ENCODE measurements around the gene STAG3. TPM values are rescaled to one million over a fixed set of nuclear protein-coding genes. Genes with fewer than 3 reads are reported as not detected.

The STAG3 gene
- total and polyA plus RNA-seq, 2 experiments from 2014 or later: 1.0 to 4.8 TPM

GRCh38 chr7:100154651-100155491 is 22.8 kb upstream of the STAG3 start:
- Histone ChIP-seq H4K20me1 (ENCODE audit: insufficient read depth, poor library complexity, severe bottlenecking) (no peaks in the 10 kb centered on the region), H3K9me3 (ENCODE audit: low read depth) (no peaks in the 10 kb centered on the region), H3K27ac (peak overlapping the region; percentile 73), H3K36me3 (replicated peaks; ENCODE audit: insufficient read depth, low read depth) (no peaks in the 10 kb centered on the region), H3K4me3 (no peak overlapping the region), H3K4me1 (ENCODE audit: insufficient read depth) (peaks cover 15% of the 10 kb centered on the region), H3K79me2 (peaks cover 39% of the 10 kb centered on the region), H3K9me2 (replicated peaks; ENCODE audit: insufficient read depth) (no peaks in the 10 kb centered on the region), H2AFZ (no peak overlapping the region), H3K4me2 (no peak overlapping the region), H3K27me3 (no peaks in the 10 kb centered on the region)
- peak; percentile 48 for DNase-seq (ENCODE audit: low spot score)
- TF ChIP-seq, protein P1, sequence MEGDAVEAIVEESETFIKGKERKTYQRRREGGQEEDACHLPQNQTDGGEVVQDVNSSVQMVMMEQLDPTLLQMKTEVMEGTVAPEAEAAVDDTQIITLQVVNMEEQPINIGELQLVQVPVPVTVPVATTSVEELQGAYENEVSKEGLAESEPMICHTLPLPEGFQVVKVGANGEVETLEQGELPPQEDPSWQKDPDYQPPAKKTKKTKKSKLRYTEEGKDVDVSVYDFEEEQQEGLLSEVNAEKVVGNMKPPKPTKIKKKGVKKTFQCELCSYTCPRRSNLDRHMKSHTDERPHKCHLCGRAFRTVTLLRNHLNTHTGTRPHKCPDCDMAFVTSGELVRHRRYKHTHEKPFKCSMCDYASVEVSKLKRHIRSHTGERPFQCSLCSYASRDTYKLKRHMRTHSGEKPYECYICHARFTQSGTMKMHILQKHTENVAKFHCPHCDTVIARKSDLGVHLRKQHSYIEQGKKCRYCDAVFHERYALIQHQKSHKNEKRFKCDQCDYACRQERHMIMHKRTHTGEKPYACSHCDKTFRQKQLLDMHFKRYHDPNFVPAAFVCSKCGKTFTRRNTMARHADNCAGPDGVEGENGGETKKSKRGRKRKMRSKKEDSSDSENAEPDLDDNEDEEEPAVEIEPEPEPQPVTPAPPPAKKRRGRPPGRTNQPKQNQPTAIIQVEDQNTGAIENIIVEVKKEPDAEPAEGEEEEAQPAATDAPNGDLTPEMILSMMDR (IDR thresholded peaks at IDR 0.05; ENCODE audit: poor library complexity): no peak
- TF ChIP-seq EZH2 (IDR thresholded peaks at IDR 0.05; ENCODE audit: borderline replicate concordance) (no peak), EZH2phosphoT487 (IDR thresholded peaks at IDR 0.05; ENCODE audit: low read depth, severe bottlenecking, unreplicated experiment) (no peak)
- WGBS (ENCODE audit: low lambda C conversion rate, missing lambda C conversion rate): 90% methylated on average over 24 of the region's 30 CpGs

DNA sequence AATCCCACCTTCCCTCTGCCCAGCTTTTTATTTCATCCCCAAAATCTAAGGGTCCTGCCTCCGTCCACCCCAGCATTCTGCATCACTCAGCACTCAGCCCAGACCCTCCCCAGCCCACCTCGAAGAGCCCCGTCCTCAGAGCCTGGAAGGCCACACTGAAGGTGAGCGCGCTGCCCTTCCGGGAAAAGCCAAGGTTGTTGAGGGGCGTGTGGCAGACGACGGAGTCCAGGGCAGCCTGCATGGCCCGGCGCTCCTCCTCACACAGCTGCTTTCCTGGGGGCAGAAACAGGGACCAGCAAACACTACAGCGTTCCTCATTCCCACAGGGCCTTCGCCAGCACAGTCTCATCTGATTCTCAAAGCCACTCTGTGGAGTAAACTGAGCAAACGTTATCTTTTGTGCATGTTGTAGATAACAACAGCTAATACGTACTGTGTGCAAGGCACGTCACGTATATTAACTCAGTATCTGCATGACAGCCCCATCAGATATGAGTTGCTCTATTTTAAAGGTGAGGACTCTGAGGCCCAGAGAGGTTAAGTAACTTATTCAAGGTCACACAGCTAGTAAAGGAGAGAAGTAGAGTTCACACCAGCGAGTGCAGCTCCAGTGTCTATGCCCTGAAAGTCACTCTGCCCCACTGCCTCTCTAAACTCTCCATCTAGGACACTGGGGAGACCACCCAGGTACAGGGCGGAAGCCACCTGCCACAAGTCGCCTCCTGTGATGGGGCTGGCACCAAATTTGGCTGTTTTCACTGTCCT is 22.0 kb upstream of the STAG3 start:
- Histone ChIP-seq H3K4me1 (ENCODE audit: insufficient read depth) (peaks cover 15% of the 10 kb centered on the region), H4K20me1 (ENCODE audit: insufficient read depth, poor library complexity, severe bottlenecking) (no peaks in the 10 kb centered on the region), H3K36me3 (replicated peaks; ENCODE audit: insufficient read depth, low read depth) (no peaks in the 10 kb centered on the region), H2AFZ (no peak overlapping the region), H3K27me3 (no peaks in the 10 kb centered on the region), H3K4me2 (no peak overlapping the region), H3K9me2 (replicated peaks; ENCODE audit: insufficient read depth) (no peaks in the 10 kb centered on the region), H3K27ac (peak overlapping the region; percentile 73), H3K4me3 (no peak overlapping the region), H3K9me3 (ENCODE audit: low read depth) (no peaks in the 10 kb centered on the region), H3K79me2 (peaks cover 30% of the 10 kb centered on the region)
- whole genome bisulfite sequencing (ENCODE audit: low lambda C conversion rate, missing lambda C conversion rate): 85% methylated on average over 20 of the region's 20 CpGs
- TF ChIP-seq, protein P1 (IDR thresholded peaks at IDR 0.05; ENCODE audit: poor library complexity): no peak
- TF ChIP-seq EZH2 (IDR thresholded peaks at IDR 0.05; ENCODE audit: borderline replicate concordance): no peak
- no peak for TF ChIP-seq EZH2phosphoT487 (IDR thresholded peaks at IDR 0.05; ENCODE audit: low read depth, severe bottlenecking, unreplicated experiment)
- no peak for DNase-seq (ENCODE audit: low spot score)

GRCh38 chr7:100156331-100157068 is 21.2 kb upstream of the STAG3 start:
- Histone ChIP-seq H3K9me3 (ENCODE audit: low read depth) (no peaks in the 10 kb centered on the region), H4K20me1 (ENCODE audit: insufficient read depth, poor library complexity, severe bottlenecking) (no peaks in the 10 kb centered on the region), H3K36me3 (replicated peaks; ENCODE audit: insufficient read depth, low read depth) (no peaks in the 10 kb centered on the region), H3K27ac (peak overlapping the region; percentile 82), H3K4me2 (peak overlapping the region; percentile 100), H3K9me2 (replicated peaks; ENCODE audit: insufficient read depth) (no peaks in the 10 kb centered on the region), H3K4me1 (ENCODE audit: insufficient read depth) (peaks cover 15% of the 10 kb centered on the region), H2AFZ (no peak overlapping the region), H3K79me2 (peaks cover 23% of the 10 kb centered on the region), H3K27me3 (no peaks in the 10 kb centered on the region), H3K4me3 (no peak overlapping the region)
- no peak for TF ChIP-seq EZH2 (IDR thresholded peaks at IDR 0.05; ENCODE audit: borderline replicate concordance)
- no peak for TF ChIP-seq EZH2phosphoT487 (IDR thresholded peaks at IDR 0.05; ENCODE audit: low read depth, severe bottlenecking, unreplicated experiment)
- TF ChIP-seq, protein P1 (IDR thresholded peaks at IDR 0.05; ENCODE audit: poor library complexity): no peak
- WGBS (ENCODE audit: low lambda C conversion rate, missing lambda C conversion rate): 85% methylated on average over 16 of the region's 16 CpGs
- DNase-seq (ENCODE audit: low spot score): no peak
